ENCODE data around the gene PRKCG. TPM values are rescaled to one million over a fixed set of nuclear protein-coding genes. Genes with fewer than 3 reads are reported as not detected.

Gene PRKCG
- total RNA-seq, 1 experiment from 2014 or later, result 1.7 TPM

DNA sequence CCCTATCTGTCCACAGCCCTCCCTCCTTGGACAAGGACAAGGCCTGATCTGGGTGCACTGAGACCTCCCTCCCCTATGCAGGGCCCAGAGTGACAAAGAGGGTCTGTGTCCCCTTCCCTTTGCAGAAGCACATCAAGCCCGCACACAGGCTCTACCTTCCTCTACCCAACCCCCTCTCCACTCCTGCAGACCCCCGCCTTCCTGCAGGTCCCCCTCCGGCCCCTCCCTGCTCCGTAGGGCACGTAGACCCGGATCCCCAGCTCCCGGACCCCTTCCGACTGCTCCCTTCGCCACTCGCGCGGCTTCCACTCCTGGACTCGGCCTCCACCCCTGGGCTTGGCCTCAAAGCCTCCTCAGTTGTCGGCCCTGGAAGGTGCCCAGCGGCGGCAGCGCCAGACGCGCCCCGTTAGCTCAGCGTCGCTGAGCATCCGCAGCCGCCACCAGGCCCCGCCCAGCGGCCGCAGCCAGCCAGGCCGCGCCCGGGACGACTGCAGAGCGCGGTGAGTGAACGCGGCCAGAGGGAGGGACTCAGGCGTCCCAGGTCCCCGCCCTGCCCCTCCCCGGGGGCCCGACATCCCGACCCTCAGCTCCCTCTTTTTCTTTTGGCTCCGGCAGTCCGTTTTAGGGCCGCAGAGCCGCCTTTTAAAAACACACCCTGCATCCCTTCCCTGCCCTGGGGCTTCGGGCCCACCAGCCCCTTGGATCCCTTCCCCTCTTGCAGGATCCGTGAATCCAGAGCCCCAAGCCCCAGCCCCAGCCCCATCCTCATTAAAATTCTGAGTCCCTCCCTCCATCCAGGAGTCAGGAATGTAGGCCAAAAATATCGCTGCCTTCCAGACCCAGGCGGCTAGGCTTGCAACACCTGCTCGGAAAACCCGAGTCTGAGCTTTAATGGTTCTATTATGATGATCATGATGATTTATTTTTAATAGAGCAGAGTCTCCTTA, 15.8 kb upstream of the PRKCG start:
- TF ChIP-seq, protein P1, sequence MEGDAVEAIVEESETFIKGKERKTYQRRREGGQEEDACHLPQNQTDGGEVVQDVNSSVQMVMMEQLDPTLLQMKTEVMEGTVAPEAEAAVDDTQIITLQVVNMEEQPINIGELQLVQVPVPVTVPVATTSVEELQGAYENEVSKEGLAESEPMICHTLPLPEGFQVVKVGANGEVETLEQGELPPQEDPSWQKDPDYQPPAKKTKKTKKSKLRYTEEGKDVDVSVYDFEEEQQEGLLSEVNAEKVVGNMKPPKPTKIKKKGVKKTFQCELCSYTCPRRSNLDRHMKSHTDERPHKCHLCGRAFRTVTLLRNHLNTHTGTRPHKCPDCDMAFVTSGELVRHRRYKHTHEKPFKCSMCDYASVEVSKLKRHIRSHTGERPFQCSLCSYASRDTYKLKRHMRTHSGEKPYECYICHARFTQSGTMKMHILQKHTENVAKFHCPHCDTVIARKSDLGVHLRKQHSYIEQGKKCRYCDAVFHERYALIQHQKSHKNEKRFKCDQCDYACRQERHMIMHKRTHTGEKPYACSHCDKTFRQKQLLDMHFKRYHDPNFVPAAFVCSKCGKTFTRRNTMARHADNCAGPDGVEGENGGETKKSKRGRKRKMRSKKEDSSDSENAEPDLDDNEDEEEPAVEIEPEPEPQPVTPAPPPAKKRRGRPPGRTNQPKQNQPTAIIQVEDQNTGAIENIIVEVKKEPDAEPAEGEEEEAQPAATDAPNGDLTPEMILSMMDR (IDR thresholded peaks at IDR 0.05; ENCODE audit: insufficient read depth in 1 of 2, low read depth in 1 of 2, low read length in 1 of 2, severe bottlenecking in 1 of 2, unreplicated experiment in 1 of 2), result no peak
- H3K9me3 Mint-ChIP-seq (ENCODE audit: unreplicated experiment), result no peaks in the 10 kb centered on the region
- peak overlapping the region; percentile 100 for H3K27ac Mint-ChIP-seq (ENCODE audit: unreplicated experiment)
- H3K36me3 Mint-ChIP-seq (ENCODE audit: insufficient read depth, unreplicated experiment), result peaks cover 49% of the 10 kb centered on the region
- Histone ChIP-seq H3K36me3 (ENCODE audit: control insufficient read depth, insufficient read depth, low read length) (no peaks in the 10 kb centered on the region), H3K27me3 (replicated peaks; ENCODE audit: control insufficient read depth, insufficient read depth, low read length) (no peaks in the 10 kb centered on the region), H3K9me3 (no peaks in the 10 kb centered on the region), H3K4me3 (ENCODE audit: low read depth, low read length) (peak overlapping the region; percentile 32), H3K4me1 (peaks cover 37% of the 10 kb centered on the region)
- no peaks in the 10 kb centered on the region for H3K27me3 Mint-ChIP-seq (ENCODE audit: insufficient read depth, unreplicated experiment)
- peaks cover 33% of the 10 kb centered on the region for H3K4me1 Mint-ChIP-seq (ENCODE audit: low read depth, unreplicated experiment)
- peak; percentile 56 to 71 for DNase-seq
- no TSS peak for BruUV-seq (replicated peaks)
- H3K4me3 Mint-ChIP-seq (ENCODE audit: unreplicated experiment), result peak overlapping the region; percentile 97
- POLR2A ChIA-PET, result interaction anchor here (0.6 kb wide), 2 partner anchors 13 to 271 kb away, joined by 3 read pairs; partner anchors contain the start of gene CNOT3
- intact Hi-C loops (cut with micrococcal nuclease; ENCODE audit: unreplicated experiment), result loop anchor here (1.0 to 5.0 kb wide), 3 partner anchors 13 to 271 kb away; partner anchors contain the start of genes CNOT3 and PRKCG
- CTCF ChIA-PET, result interaction anchor here (0.6 to 2.8 kb wide), 3 partner anchors 13 to 309 kb away, joined by 3 to 29 read pairs (median 6); partner anchors contain the start of gene PRKCG

DNA sequence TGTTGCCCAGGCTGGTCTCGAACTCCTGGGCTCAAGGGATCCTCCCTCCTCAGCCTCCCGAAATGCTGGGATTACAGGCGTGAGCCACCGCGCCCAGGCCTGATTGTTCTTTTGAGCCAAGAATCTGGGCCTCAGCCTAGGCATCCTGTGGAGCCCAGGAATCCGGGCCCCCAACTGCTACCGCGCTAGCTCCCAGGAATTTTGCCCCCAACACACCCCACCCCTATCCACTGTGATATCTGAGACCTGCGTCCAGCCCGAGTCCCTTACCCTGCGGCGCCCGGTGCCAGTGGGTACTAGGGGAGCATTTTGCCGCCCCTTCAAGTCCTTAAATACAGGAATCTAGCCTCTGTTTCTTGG, 15.2 kb upstream of the PRKCG start:
- BruUV-seq (replicated peaks), result no TSS peak
- intact Hi-C loops (cut with micrococcal nuclease; ENCODE audit: unreplicated experiment), result loop anchor here (5.0 kb wide), 1 partner anchor 270 kb away; the partner anchor contains the start of gene CNOT3
- ChIA-PET POLR2A (interaction anchor here (0.7 to 2.4 kb wide), 12 partner anchors 10 to 323 kb away, joined by 3 to 37 read pairs (median 4); partner anchors contain the start of genes CACNG6, CNOT3, MBOAT7 and PRKCG), CTCF (interaction anchor here (1.1 to 2.8 kb wide), 4 partner anchors 12 to 163 kb away, joined by 3 to 29 read pairs (median 8); partner anchors contain the start of gene PRKCG)
- Mint-ChIP-seq H3K36me3 (ENCODE audit: insufficient read depth, unreplicated experiment) (peaks cover 55% of the 10 kb centered on the region), H3K9me3 (ENCODE audit: unreplicated experiment) (no peaks in the 10 kb centered on the region), H3K4me3 (ENCODE audit: unreplicated experiment) (peak overlapping the region; percentile 97), H3K27me3 (ENCODE audit: insufficient read depth, unreplicated experiment) (no peaks in the 10 kb centered on the region), H3K4me1 (ENCODE audit: low read depth, unreplicated experiment) (peaks cover 38% of the 10 kb centered on the region), H3K27ac (ENCODE audit: unreplicated experiment) (peak overlapping the region; percentile 100)
- Histone ChIP-seq H3K4me1 (peaks cover 37% of the 10 kb centered on the region), H3K36me3 (ENCODE audit: control insufficient read depth, insufficient read depth, low read length) (no peaks in the 10 kb centered on the region), H3K9me3 (no peaks in the 10 kb centered on the region), H3K4me3 (ENCODE audit: low read depth, low read length) (peak overlapping the region; percentile 55), H3K27me3 (replicated peaks; ENCODE audit: control insufficient read depth, insufficient read depth, low read length) (no peaks in the 10 kb centered on the region)
- TF ChIP-seq, protein P1 (IDR thresholded peaks at IDR 0.05; ENCODE audit: insufficient read depth in 1 of 2, low read depth in 1 of 2, low read length in 1 of 2, severe bottlenecking in 1 of 2, unreplicated experiment in 1 of 2), result no peak
- no peak for DNase-seq

All from Caco-2 (cell line).